ENCODE results near the gene FRYL. TPM values are rescaled to one million over a fixed set of nuclear protein-coding genes. Genes with fewer than 3 reads are reported as not detected.
"Not testable (repeated sequence)": the region's sequence is repeated elsewhere in the genome, so short reads cannot be mapped to it uniquely, and the experiment has no call there.

Gene FRYL
- total RNA-seq, 1 experiment from 2014 or later = 47.7 TPM

DNA sequence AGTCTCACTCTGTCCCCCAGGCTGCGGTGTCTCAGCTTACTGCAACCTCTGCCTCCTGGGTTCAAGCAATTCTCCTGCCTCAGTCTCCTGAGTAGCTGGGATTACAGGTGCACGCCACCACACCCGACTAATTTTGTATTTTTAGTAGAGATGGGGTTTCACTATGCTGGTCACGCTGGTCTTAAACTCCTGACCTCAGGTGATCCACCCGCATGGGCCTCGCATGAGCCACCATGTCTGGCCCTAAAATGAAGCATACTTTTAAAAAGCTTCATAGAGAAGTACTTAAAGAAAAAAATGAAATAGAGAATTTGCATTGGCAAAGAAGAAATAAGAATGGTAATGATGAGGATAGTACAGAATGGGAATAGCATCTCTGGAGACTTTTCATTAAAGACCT, 82.6 kb downstream of the FRYL start:
- H3K4me1 ChIP-seq (ENCODE audit: control insufficient read depth in 1 of 2, insufficient read depth in 2 of 2, low read length in 2 of 2) = peaks cover 34 to 41% of the 10 kb centered on the region in 2 experiments
- H3K9me2 ChIP-seq (ENCODE audit: insufficient read depth); POLR2A ChIA-PET; H3K27ac ChIP-seq (ENCODE audit: low read depth, low read length); RAD21 ChIA-PET (ENCODE audit: low non-redundant PET in 1 of 2, low total read pairs in 2 of 2, uncharacterized antibody in 2 of 2, unreplicated experiment in 2 of 2); CTCF ChIA-PET; H2AFZ ChIP-seq (ENCODE audit: low read depth, low read length, poor library complexity, severe bottlenecking); H3K4me3 ChIP-seq (replicated peaks in 1 of 2; ENCODE audit: low read depth in 1 of 2, low read length in 2 of 2); DNase-seq (ENCODE audit: low read depth, low spot score); BruUV-seq (replicated peaks); ATAC-seq; H3K9ac ChIP-seq (ENCODE audit: low read length); H3K36me3 ChIP-seq (ENCODE audit: control insufficient read depth in 1 of 2, insufficient read depth in 2 of 2, low read length in 2 of 2); H3K9me3 ChIP-seq (ENCODE audit: control insufficient read depth in 1 of 2, insufficient read depth in 1 of 2, low read depth in 1 of 2, low read length in 2 of 2); H4K20me1 ChIP-seq (ENCODE audit: insufficient read depth); H3K27me3 ChIP-seq (ENCODE audit: insufficient read depth, low read length); intact Hi-C loops (cut with micrococcal nuclease): not testable (repeated sequence)
- peak overlapping the region; percentile 82; the same call in 1 of the 2 replicates for H3K4me2 ChIP-seq (ENCODE audit: low read length)
- peaks cover 60% of the 10 kb centered on the region for H3K79me2 ChIP-seq (ENCODE audit: insufficient read depth, low read length)

GRCh38 chr4:48694824-48695223, 85.3 kb downstream of the FRYL start:
- RAD21 ChIA-PET (ENCODE audit: low non-redundant PET in 1 of 2, low total read pairs in 2 of 2, uncharacterized antibody in 2 of 2, unreplicated experiment in 2 of 2) = no interaction called here
- H4K20me1 ChIP-seq (ENCODE audit: insufficient read depth) = no peaks in the 10 kb centered on the region
- H3K4me3 ChIP-seq (replicated peaks in 1 of 2; ENCODE audit: low read depth in 1 of 2, low read length in 2 of 2) = no peak overlapping the region
- CTCF ChIA-PET = no interaction called here
- TF ChIP-seq EZH2phosphoT487 (IDR thresholded peaks at IDR 0.05; ENCODE audit: borderline replicate concordance) (no peak), ZNF274 (IDR thresholded peaks at IDR 0.05; ENCODE audit: low read depth, low read length) (no peak), SP1 (IDR thresholded peaks at IDR 0.05; ENCODE audit: low read depth) (no peak), SRF (IDR thresholded peaks at IDR 0.05; ENCODE audit: low read depth) (no peak), CTCF (IDR thresholded peaks at IDR 0.05 in 2 of 3, conservative IDR thresholded peaks at IDR 0.05 in 1 of 3; ENCODE audit: borderline replicate concordance in 1 of 3, insufficient read depth in 1 of 3, low read depth in 2 of 3, low read length in 2 of 3) (no peak), TCF7L2 (IDR thresholded peaks at IDR 0.05; ENCODE audit: borderline replicate concordance, extremely low read depth, insufficient read depth, insufficient read length) (no peak), YY1 (IDR thresholded peaks at IDR 0.05; ENCODE audit: extremely low read depth, insufficient replicate concordance, low read depth, low read length) (no peak)
- TF ChIP-seq, protein P1, sequence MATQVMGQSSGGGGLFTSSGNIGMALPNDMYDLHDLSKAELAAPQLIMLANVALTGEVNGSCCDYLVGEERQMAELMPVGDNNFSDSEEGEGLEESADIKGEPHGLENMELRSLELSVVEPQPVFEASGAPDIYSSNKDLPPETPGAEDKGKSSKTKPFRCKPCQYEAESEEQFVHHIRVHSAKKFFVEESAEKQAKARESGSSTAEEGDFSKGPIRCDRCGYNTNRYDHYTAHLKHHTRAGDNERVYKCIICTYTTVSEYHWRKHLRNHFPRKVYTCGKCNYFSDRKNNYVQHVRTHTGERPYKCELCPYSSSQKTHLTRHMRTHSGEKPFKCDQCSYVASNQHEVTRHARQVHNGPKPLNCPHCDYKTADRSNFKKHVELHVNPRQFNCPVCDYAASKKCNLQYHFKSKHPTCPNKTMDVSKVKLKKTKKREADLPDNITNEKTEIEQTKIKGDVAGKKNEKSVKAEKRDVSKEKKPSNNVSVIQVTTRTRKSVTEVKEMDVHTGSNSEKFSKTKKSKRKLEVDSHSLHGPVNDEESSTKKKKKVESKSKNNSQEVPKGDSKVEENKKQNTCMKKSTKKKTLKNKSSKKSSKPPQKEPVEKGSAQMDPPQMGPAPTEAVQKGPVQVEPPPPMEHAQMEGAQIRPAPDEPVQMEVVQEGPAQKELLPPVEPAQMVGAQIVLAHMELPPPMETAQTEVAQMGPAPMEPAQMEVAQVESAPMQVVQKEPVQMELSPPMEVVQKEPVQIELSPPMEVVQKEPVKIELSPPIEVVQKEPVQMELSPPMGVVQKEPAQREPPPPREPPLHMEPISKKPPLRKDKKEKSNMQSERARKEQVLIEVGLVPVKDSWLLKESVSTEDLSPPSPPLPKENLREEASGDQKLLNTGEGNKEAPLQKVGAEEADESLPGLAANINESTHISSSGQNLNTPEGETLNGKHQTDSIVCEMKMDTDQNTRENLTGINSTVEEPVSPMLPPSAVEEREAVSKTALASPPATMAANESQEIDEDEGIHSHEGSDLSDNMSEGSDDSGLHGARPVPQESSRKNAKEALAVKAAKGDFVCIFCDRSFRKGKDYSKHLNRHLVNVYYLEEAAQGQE (IDR thresholded peaks at IDR 0.05; ENCODE audit: low read depth) = no peak
- TF ChIP-seq, protein P2, sequence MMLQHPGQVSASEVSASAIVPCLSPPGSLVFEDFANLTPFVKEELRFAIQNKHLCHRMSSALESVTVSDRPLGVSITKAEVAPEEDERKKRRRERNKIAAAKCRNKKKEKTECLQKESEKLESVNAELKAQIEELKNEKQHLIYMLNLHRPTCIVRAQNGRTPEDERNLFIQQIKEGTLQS (IDR thresholded peaks at IDR 0.05) = no peak
- H3K27me3 ChIP-seq (ENCODE audit: insufficient read depth, low read length) = no peaks in the 10 kb centered on the region
- H3K4me2 ChIP-seq (ENCODE audit: low read length) = no peak overlapping the region
- DNase-seq (ENCODE audit: low read depth, low spot score) = no peak
- no peaks in the 10 kb centered on the region for H3K9me2 ChIP-seq (ENCODE audit: insufficient read depth)
- H2AFZ ChIP-seq (ENCODE audit: low read depth, low read length, poor library complexity, severe bottlenecking) = no peak overlapping the region
- H3K27ac ChIP-seq (ENCODE audit: low read depth, low read length) = no peak overlapping the region
- no peak overlapping the region for H3K9ac ChIP-seq (ENCODE audit: low read length)
- peaks cover 25% of the 10 kb centered on the region in 2 experiments for H3K4me1 ChIP-seq (ENCODE audit: control insufficient read depth in 1 of 2, insufficient read depth in 2 of 2, low read length in 2 of 2)
- ATAC-seq = no peak
- H3K36me3 ChIP-seq (ENCODE audit: control insufficient read depth in 1 of 2, insufficient read depth in 2 of 2, low read length in 2 of 2) = no peaks in the 10 kb centered on the region
- H3K79me2 ChIP-seq (ENCODE audit: insufficient read depth, low read length) = peaks cover 69% of the 10 kb centered on the region
- POLR2A ChIA-PET = no interaction called here
- BruUV-seq (replicated peaks) = no TSS peak
- H3K9me3 ChIP-seq (ENCODE audit: control insufficient read depth in 1 of 2, insufficient read depth in 1 of 2, low read depth in 1 of 2, low read length in 2 of 2) = no peaks in the 10 kb centered on the region
- intact Hi-C loops (cut with micrococcal nuclease) = no loop called here

Data from HCT116 (cell line).